Endometrium (tissue), 2 donors: ENCODE data around the gene UNC80.
A peak's percentile ranks its signal among the peaks of the same experiment; 100 is the strongest.

Experiments used
- FAIRE-seq: peaks from 2 replicates; lab custom pipeline; 2012; peaks lifted over from hg19 to GRCh38; lab: Jason Lieb, UNC
- donor health status: control.
- donor health status: control.

The UNC80 gene

DNA sequence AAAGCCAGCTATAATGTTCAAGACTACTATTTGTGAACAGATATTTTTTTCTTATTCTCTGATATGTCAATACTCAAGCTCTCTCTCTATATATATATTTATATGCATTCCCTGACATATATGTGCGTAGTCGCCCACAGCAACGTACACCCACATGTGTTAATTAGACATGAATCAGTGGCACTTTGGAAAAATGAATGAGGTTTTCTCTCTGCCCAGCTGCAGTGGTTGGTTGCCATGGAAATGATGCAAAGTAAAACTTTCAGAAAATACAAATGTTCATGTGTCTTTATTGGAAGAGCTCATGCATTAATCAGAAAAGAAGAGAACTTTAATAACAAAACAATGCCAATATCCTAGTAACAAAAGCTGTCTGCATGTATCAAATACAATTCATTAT lies 34.7 kb downstream of the UNC80 start:
- FAIRE-seq, result no peak

DNA sequence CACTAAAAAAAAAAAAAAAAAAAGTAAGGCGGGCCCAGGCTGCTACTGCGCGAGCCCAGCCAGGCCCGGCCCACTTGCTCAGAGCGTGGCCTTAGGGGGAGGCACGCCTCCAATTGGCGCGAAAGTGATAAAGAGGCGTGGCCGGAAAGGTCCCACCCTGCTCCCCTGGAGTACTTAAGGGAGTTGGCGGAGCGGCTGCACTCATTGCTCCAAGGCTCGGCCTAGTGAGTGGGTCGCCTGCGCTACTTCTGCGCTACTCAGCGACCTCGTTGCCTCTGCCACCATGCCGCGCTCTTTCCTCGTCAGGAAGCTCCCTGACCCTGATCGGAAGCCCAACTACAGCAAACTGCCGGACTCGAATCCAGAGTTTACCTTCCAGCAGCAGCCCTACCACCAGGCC lies 36.9 kb downstream of the UNC80 start:
- no peak for FAIRE-seq

DNA sequence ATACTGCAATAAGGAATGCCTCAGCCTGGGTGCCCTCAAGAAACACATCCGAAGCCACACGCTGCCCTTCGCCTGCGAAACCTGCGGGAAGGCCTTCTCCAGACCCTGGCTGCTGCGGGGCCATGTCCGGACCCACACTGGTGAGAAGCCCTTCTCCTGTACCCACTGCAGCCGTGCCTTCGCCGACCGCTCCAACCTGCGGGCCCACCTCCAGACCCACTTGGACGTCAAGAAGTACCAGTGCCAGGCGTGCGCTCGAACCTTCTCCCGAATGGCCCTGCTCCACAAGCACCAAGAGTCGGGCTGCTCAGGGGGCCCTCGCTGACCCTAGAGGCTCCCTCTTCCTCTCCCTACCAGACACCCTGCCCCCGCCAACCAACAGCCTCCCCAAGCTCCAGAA lies 37.6 kb downstream of the UNC80 start:
- FAIRE-seq, result no peak

DNA sequence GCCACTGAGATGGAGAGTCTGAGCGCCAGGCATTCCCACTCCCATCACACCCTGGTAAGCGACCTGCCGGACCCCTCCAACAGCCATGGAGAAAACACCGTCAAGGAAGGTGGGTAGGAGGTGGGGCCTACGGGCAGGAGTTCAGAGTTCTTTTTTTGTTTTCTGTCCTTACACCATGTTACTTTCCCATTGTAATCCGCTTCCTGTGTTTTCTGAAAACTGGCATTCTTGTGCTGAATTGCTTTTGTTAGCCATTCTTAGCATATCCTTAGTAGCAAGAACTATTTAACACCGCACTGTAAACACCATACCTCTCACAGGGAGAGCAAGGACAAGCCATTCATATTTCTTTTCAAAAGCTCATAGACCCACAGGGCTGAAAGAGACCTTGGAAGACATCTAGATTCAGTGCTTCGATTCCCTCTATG lies 46.2 kb downstream of the UNC80 start:
- no peak for FAIRE-seq

DNA sequence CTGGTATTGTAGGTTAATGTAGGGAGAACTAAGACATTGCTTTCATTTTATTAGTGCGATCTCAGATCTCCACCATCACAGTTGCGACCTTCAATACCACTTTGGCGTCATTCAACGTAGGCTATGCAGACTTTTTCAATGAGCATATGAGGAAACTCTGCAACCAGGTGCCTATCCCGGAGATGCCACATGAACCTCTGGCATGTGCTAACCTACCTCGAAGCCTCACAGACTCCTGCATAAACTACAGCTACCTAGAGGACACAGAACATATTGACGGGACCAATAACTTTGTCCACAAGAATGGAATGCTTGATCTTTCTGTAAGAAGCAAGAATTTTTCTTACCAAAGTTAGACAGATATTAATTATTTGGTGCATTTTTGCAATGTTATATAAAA lies 47.3 kb downstream of the UNC80 start:
- no peak for FAIRE-seq

DNA sequence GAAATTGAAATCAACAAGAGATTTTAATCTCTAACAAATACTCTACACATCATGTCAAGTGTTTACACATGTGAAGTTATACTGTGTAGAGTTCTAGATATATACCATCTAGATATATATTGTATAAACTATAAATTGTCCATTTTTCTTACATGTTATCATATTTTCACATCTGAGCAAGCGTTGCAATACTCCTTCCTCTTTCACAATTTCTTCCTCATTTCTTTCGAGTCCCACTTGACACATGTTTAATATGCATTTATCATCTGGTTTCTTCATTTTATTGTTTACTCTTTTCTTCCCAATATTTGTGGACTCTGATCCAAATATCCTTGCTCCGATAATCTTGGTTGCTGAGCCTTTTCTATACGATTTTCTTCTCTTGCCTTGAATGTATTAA lies 50.2 kb downstream of the UNC80 start:
- no peak for FAIRE-seq

DNA sequence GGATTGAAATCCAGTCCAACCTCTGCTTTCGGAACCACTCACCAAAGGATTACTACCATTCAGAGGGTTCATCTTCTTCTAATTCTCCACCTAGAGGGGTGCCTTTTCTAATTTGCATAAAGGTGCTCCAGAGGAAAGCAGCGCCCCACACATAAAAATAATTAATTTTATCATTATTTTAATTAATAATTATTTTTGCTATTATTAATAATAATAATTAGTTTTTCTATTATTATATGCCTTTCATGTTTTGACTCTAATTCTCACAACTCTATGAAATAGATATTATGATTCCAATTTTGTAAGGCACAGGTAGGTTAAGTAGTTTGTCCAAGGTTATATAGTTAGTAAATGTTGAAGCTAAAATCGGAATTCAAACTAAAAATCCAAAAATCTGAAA lies 51.9 kb downstream of the UNC80 start:
- no peak for FAIRE-seq

DNA sequence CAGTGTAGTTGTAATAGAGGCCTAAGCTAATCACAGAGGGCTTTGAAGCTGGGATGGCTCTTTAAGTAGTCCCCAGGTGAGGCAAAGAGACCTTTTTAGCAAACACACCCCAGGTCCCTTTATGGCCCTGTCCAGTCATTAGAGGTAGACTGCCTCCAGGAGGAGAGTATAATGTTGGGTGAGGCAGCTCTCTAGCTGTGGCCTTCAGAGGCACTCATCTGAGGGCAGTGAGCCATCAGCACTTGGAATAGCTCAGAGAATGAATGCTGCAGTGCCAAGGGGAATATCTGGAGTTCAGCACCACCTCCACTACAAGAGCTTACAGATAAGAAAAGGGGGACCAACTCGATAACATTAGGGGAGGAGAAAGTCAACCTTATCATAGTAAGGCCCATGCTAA lies 52.8 kb downstream of the UNC80 start:
- no peak for FAIRE-seq

DNA sequence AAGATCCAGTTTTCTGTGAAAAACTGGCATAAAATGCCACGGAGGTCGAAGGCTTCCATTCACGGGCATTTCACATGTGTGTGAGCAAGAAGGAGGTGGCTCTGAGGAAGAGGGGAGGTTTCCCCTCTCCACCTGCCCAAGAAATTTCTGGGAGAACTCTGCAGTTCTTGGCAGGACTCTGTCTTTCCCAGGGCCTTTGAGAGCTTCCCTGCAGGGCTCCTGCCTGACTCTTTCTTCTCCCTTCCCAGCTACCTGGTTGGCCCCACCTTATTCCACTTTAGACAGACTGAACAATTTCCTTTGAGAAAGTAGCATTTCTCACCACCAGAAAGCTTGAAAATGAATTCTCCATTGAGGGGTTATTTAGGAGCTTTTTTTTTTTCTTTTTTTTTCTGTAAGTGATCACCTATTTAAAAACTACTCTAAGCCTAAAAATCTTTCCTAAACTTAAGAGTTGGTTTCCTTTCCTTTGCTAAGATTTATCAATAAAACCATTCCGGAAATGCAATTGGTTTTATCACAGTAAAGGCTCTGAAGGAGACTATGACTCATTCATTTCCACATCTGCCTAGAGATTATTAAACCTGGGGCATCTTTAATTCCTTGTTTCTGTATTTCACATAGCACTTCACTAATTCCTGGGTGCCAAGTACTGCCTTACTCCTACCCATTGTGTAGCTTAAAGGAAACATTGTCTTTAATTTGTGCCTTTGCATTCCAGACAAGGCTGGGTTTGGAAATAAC lies 59.3 kb downstream of the UNC80 start:
- FAIRE-seq, result no peak

DNA sequence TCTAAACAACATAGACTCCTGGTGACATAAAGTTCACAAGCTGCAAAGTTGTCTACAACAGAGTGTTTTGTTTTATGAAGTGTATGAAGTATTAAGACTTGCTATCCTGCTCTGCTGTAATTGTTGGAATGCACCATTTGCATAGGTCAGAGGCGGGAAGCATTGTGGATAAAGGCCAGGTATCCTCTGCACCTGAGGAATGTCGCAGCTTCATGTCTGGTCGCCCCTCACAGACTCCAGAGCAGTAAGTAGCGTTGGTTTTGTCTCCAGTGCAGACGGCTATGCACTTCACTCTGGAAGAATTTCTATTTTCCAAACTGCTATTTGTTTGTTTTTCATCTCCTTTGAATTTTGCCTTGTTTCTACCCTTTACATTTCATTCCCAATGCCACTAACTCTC lies 63.1 kb downstream of the UNC80 start:
- no peak for FAIRE-seq

DNA sequence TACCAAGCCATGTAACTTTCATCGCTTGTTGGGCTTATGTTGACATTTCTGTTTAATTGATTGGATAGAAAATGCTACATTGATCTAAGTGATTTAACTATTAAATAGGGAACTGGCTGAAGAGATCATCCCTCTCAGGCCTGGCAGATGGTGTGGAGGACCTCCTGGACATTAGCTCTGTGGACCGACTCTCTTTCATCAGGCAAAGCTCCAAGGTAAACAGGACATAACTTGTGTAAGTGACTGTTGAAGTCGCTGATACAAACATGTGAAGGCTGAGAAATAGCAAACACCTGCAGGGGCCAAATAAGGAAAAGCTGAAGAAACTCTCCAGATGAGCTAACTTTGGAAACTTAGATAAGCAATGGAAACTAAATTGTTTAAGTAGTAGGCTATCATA lies 68.8 kb downstream of the UNC80 start:
- FAIRE-seq, result no peak

DNA sequence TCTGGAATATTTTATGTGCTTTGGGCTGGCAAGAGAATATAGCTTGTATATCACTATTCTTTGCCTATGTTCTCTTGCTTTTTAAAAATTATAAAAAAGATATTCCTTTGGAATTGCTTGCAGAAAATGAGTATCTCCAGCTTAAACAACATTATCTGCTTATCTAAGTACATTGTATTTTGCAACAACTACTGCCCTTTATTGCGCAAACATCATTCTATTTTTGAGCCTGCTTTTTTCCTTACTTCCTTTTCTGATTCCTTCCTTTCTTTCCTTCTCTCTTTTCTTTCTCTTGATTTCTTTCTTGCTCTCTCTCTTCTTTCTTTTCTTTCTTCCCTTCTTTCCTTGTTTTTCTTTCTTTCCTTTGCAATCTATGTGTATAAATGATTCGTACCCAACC lies 74.0 kb downstream of the UNC80 start:
- no peak for FAIRE-seq

DNA sequence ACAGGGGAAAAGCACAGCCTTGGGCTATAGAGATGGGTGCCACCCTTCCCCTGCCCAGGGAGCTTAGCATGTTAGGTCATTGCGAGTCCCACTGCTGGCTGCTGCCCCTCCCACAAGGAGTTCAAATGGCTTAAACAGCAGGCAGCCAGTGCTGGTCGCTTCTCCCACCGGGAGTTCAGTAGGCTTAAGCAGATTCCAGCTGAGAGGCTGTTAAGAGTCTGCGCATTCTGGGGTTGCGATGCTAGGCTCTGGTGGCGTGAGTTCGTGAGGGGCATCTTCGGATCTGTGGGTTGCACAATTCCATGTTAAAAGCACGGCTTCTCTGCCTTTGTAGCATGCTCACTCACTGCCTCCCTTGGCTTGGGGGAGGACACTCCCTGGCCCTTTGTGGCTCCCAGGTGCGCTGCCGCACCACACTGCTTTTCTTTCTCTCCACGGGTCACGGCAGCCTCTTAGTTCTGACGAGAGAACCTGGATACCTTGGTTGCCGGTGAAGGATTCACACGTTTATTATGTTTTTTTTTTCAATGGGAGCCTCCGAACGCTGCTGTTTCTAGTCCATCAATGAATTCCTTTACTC lies 93.2 kb downstream of the UNC80 start:
- no peak for FAIRE-seq

DNA sequence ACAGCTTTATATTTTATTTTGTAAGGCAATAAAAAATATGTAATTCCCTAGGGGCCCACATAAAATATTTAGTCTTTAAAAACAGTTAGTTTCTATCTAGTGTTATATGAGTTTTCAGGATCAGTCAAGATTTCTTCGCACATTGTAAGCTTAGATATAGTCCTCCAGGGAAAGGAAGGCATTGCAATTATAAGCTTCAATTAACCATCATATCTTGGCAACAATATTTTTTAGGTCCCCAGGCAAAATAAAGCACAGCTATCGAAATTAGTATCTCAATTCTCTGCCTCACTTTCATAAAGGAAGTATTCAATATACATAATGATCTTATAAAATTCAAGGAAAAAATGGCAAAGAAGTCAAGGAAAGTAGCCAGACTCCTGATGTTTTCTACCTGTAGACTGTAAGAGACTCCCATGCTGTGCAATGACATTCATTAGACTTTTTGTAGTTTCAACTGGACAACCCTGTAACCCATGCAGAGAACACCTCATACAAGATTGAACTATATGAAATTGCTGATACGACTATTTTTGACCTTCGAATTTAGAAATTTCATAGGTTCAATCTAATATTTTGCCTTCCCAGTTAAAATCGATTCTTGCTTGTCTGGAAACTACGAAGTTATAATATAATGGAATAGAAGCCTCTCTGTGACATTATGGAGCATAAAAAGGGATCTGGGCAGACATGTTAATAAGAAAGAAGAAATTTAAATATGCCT lies 96.8 kb downstream of the UNC80 start:
- no peak for FAIRE-seq

DNA sequence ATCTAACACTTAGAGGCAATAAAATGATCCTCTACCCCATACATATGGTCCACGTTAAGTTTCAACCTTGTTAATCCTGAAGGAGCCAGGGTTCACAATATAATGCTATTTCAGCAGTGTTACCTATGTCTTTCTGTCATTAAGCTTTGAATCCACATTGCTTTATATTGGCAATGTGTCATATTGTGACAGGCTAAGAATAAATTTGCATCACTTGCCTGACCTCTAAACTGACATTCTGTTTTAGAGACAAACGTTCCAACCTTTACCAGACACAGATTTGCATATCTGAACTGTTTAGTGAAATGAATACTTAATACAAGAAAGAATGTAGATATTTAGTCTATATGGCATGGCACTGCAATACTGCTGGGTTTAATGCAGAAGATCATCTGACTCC lies 98.4 kb downstream of the UNC80 start:
- no peak for FAIRE-seq

DNA sequence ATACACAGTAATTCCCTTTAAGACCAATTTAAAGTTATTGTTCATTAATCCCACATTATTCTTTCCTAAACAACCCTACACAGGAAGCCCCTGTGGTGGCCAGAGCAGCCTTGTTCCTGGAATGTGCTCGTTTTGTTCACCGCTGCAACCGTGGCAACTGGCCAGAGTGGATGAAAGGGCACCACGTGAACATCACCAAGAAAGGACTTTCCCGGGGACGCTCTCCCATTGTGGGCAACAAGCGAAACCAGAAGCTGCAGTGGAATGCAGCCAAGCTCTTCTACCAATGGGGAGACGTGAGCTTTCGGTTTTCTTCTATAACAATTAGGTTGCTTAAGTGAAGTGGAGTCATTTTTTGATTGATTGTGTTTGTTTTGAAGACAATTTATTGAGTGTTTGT lies 101.0 kb downstream of the UNC80 start:
- FAIRE-seq, result peak; percentile 46

DNA sequence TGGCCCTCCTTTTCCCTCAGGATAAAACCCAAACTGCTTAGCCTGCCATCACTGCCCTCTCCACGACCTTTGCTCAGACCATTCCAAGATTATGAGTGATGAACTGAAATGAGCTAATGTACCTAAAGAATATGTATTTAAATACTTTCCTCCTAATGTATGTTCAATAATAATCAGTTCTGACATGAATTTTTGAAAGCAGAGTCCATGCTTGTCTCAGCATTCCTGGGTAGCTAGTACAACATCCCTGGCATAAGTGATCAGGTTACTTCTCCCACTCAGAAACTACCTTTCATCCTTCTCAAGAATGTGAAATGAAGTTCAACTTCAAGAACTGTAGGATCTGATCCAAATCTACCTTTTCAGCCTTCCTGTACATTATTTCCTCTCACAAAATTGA lies 103.6 kb downstream of the UNC80 start:
- FAIRE-seq, result no peak

DNA sequence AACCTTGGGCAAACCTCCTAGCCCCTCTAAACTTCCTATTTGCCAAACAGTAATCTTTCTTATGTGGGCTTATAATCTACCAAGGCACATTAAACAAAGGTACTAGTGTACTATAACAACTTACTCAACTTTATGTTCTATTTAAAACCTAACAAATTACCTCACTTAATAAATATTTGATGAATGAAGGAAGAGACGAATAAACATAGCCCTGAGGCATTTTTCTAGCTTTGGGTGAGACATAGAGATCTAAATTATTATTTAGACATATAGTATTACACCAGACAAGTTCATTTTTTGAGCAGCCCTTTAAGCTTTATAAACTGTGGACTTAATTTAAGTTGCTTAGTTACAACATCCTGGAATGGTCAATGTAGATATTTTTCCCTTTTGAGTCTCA lies 104.6 kb downstream of the UNC80 start:
- no peak for FAIRE-seq

DNA sequence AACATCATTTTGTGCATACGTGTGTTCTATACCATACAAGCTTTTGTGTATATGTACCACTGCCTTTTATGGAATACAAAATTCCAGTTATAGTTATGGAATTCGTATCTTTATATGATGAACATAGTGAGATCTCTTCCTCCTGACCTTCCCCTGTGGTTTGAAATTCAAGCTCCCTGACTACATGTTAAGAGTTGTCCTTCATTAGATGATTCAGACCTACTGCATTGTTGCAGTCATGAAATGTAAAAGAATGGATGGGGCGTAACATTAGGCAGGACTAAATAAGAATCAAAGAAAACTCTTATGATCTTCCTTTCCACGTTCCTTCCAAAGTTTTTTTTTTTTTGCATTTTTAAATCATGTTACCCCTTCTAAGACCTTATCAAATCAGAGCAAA lies 107.1 kb downstream of the UNC80 start:
- FAIRE-seq, result no peak

DNA sequence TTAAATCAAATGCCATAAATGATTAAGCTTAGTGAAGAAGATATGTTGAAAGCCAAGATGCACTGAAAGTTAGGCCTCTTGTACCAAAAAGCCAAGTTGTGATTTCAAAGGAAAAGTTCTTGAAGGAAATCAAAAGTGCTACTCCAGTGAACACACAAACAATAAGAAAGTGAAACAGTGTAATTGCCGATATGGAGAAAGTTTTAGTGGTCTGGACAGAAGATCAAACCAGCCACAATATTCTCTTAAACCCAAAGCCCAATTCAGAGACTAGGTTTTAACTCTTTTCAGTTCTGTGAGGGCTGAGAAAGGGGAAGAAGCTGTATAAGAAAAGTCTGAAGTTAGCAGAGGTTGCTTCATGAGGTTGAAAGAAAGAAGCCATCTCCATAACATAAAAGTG lies 129.0 kb downstream of the UNC80 start:
- FAIRE-seq, result no peak

DNA sequence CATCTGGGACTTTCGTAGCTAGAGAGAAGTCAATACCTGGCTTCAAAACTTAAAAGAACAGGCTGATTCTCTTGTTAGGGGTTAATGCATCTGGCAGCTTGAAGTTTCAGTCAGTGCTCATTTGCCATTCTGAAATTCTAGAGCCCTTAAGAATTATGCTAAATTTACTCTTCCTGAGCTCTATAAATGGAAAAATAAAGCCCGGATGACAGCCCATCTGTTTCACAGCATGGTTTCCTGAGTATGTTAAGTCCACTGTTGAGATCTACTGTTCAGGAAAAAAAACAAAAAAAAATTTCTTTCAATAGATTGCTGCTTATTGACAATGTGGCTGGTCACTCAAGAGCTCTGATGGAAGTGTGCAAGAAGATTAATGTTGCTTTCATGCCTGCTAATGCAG lies 129.5 kb downstream of the UNC80 start:
- no peak for FAIRE-seq

DNA sequence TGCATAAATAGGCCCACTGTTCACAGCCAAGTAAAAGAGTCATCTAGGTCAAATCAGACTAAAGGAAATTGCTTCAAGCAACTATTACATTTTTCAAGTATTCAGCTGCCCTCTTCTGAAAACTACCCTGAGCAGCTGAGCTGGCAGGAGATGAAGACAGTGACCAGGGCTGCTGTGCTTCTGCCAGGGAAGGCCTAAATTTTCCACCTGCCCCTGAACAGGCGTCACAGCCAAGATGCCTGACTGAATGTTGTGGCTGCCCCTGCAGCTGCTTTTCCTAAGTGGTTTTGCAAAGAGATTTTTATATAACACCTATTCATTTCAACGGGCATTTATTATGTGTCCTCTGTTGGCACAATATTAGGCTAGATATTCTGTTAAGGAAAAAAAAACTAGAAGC lies 134.1 kb downstream of the UNC80 start:
- no peak for FAIRE-seq

DNA sequence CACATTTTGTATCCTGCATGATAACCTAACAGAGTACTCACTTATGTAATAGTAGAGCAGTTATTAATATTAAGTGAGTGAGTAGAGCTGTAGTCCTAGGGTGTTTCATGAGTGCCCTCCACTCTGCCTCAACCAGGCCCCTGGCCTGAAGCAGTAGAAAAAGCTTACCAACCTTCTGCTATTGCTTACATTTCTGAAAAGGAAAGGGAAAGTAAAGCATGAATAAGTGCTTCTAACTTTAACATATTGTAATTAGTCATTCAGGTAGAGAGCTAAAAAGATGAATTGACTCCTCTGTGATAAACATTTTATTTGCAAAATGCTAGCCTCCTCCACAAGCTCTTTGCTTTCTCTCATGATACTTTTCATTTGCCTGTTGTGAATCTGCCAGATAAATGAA lies 136.1 kb downstream of the UNC80 start:
- FAIRE-seq, result no peak

DNA sequence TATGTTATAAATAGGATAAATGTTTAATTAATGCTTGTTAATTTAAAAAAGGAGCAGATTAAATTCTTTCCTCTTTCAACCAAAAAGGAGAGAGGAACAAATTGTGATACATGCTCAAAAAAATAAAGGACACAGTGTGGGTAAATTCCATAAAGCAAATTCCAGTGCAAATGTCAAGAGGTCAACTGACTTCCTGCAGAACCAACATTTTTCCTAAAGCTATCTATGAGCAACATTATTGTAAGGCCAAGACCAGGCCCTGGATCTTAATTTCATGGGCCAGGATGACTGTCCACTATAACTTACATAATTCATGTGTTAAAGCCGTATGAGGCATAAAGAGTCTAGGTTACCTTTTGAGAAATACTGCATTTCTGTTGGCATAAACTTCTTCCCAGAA lies 136.9 kb downstream of the UNC80 start:
- no peak for FAIRE-seq
